ENCODE measurements around the gene UBE2S.

The UBE2S gene

GRCh38 chr19:55418185-55418584, 10.6 kb upstream of the UBE2S start (continued):
- TF ChIP-seq ZNF660 (tag by site-specific recombination; IDR thresholded peaks at IDR 0.05), result peak; percentile 74; the same call in 1 of the 2 replicates
- TF ChIP-seq ZNF510 (tag by site-specific recombination; IDR thresholded peaks at IDR 0.05; ENCODE audit: insufficient replicate concordance), result no peak
- TF ChIP-seq PRDM6 (tag by site-specific recombination; IDR thresholded peaks at IDR 0.05), result no peak
- no peak for TF ChIP-seq KLF17 (tag by site-specific recombination; IDR thresholded peaks at IDR 0.05)
- no peak for TF ChIP-seq ZNF248 (tag by site-specific recombination; IDR thresholded peaks at IDR 0.05)
- TF ChIP-seq ZNF48 (tag by site-specific recombination; IDR thresholded peaks at IDR 0.05), result no peak
- 0 out of 2 replicates have a peak, but pooled peaks have one; percentile 48 for TF ChIP-seq KLF8 (tag by site-specific recombination; IDR thresholded peaks at IDR 0.05)
- 0 out of 2 replicates have a peak, but pooled peaks have one; percentile 38 for TF ChIP-seq ZSCAN30 (tag by site-specific recombination; IDR thresholded peaks at IDR 0.05)
- TF ChIP-seq, protein P1, sequence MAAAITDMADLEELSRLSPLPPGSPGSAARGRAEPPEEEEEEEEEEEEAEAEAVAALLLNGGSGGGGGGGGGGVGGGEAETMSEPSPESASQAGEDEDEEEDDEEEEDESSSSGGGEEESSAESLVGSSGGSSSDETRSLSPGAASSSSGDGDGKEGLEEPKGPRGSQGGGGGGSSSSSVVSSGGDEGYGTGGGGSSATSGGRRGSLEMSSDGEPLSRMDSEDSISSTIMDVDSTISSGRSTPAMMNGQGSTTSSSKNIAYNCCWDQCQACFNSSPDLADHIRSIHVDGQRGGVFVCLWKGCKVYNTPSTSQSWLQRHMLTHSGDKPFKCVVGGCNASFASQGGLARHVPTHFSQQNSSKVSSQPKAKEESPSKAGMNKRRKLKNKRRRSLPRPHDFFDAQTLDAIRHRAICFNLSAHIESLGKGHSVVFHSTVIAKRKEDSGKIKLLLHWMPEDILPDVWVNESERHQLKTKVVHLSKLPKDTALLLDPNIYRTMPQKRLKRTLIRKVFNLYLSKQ (tag by site-specific recombination; IDR thresholded peaks at IDR 0.05; ENCODE audit: borderline replicate concordance), result no peak
- no peak for TF ChIP-seq EGR2 (tag by site-specific recombination; IDR thresholded peaks at IDR 0.05; ENCODE audit: low read depth)
- TF ChIP-seq SP2 (tag by site-specific recombination; IDR thresholded peaks at IDR 0.05), result no peak
- TF ChIP-seq ZNF155 (tag by site-specific recombination; IDR thresholded peaks at IDR 0.05), result no peak
- TF ChIP-seq ZNF544 (tag by site-specific recombination; IDR thresholded peaks at IDR 0.05), result no peak
- no peak for TF ChIP-seq ZBTB20 (tag by site-specific recombination; IDR thresholded peaks at IDR 0.05)
- no peak for TF ChIP-seq ZNF747 (tag by site-specific recombination; IDR thresholded peaks at IDR 0.05)
- no peak for TF ChIP-seq YY1 (tag by site-specific recombination; IDR thresholded peaks at IDR 0.05)
- no peak for TF ChIP-seq ZBTB21 (tag by site-specific recombination; IDR thresholded peaks at IDR 0.05)
- TF ChIP-seq ZFP37 (tag by site-specific recombination; IDR thresholded peaks at IDR 0.05), result no peak
- TF ChIP-seq ZNF585B (tag by site-specific recombination; IDR thresholded peaks at IDR 0.05), result no peak
- no peak for TF ChIP-seq ZNF391 (tag by site-specific recombination; IDR thresholded peaks at IDR 0.05; ENCODE audit: borderline replicate concordance, low read depth)
- TF ChIP-seq ZNF843 (tag by site-specific recombination; IDR thresholded peaks at IDR 0.05), result no peak
- TF ChIP-seq ZNF146 (tag by site-specific recombination; IDR thresholded peaks at IDR 0.05), result no peak
- 0 out of 2 replicates have a peak, but pooled peaks have one; percentile 27 for TF ChIP-seq ZEB2 (tag by site-specific recombination; IDR thresholded peaks at IDR 0.05)
- TF ChIP-seq ZNF654 (tag by site-specific recombination; IDR thresholded peaks at IDR 0.05; ENCODE audit: low read depth), result peak; percentile 93
- TF ChIP-seq ZSCAN23 (tag by site-specific recombination; IDR thresholded peaks at IDR 0.05), result no peak
- TF ChIP-seq, protein P2, sequence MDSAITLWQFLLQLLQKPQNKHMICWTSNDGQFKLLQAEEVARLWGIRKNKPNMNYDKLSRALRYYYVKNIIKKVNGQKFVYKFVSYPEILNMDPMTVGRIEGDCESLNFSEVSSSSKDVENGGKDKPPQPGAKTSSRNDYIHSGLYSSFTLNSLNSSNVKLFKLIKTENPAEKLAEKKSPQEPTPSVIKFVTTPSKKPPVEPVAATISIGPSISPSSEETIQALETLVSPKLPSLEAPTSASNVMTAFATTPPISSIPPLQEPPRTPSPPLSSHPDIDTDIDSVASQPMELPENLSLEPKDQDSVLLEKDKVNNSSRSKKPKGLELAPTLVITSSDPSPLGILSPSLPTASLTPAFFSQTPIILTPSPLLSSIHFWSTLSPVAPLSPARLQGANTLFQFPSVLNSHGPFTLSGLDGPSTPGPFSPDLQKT (IDR thresholded peaks at IDR 0.05; ENCODE audit: borderline replicate concordance, low read depth, low read length), result no peak
- no peak for TF ChIP-seq SCRT2 (tag by site-specific recombination; IDR thresholded peaks at IDR 0.05)
- no peak for TF ChIP-seq ZNF132 (tag by site-specific recombination; IDR thresholded peaks at IDR 0.05; ENCODE audit: borderline replicate concordance)
- TF ChIP-seq WT1 (tag by site-specific recombination; IDR thresholded peaks at IDR 0.05), result no peak
- TF ChIP-seq, protein P3, sequence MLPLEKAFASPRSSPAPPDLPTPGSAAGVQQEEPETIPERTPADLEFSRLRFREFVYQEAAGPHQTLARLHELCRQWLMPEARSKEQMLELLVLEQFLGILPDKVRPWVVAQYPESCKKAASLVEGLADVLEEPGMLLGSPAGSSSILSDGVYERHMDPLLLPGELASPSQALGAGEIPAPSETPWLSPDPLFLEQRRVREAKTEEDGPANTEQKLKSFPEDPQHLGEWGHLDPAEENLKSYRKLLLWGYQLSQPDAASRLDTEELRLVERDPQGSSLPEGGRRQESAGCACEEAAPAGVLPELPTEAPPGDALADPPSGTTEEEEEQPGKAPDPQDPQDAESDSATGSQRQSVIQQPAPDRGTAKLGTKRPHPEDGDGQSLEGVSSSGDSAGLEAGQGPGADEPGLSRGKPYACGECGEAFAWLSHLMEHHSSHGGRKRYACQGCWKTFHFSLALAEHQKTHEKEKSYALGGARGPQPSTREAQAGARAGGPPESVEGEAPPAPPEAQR (tag by site-specific recombination; IDR thresholded peaks at IDR 0.05), result no peak
- no peak for TF ChIP-seq ZBTB8A (tag by site-specific recombination; IDR thresholded peaks at IDR 0.05)
- TF ChIP-seq GFI1B (tag by site-specific recombination; IDR thresholded peaks at IDR 0.05), result no peak
- peak; percentile 32; the same call in 1 of the 2 replicates for TF ChIP-seq GLIS1 (tag by site-specific recombination; IDR thresholded peaks at IDR 0.05)
- TF ChIP-seq ZBTB17 (tag by site-specific recombination; IDR thresholded peaks at IDR 0.05), result peak; percentile 42; the same call in 1 of the 2 replicates
- no peak for TF ChIP-seq ZNF501 (tag by site-specific recombination; IDR thresholded peaks at IDR 0.05)
- no peak for TF ChIP-seq KLF7 (tag by site-specific recombination; IDR thresholded peaks at IDR 0.05; ENCODE audit: borderline replicate concordance)
- TF ChIP-seq SP7 (tag by site-specific recombination; IDR thresholded peaks at IDR 0.05), result no peak

Measured in HEK293 (cell line).